Vagina (tissue), 2 donors: ENCODE data around the gene CHN2.

Source experiments
- CTCF ChIP-seq, 3 experiments: fragments of 450-650 bp in 2 of 3; fragments of 200-600 bp in 1 of 3; sonication (generic) in 1 of 3; IDR thresholded peaks; one replicate each; pipeline ENCODE4 v1.5.1; 2017 to 2019; ENCODE audit warnings: antibody characterized with exemption in 3 of 3, mild to moderate bottlenecking in 2 of 3, moderate library complexity in 2 of 3
- POLR2A ChIP-seq, 2 donors: fragments of 450-650 bp; IDR thresholded peaks; one replicate each; pipeline ENCODE4 v1.6.1; 2017; ENCODE audit warnings: antibody characterized with exemption in 2 of 2, mild to moderate bottlenecking in 2 of 2, moderate library complexity in 2 of 2

- TF ChIP-seq POLR2A (IDR thresholded peaks at IDR 0.05) (no peak), CTCF (IDR thresholded peaks at IDR 0.05) (no peak)
Observed at GRCh38 chr7:29416938-29417305, 222.3 kb downstream of the CHN2 start.
